Activated naive CD4-positive, alpha-beta T cell treated with anti-CD3 and anti-CD28 coated beads, Interleukin-2, amount 50 U/mL, for 72 hours (primary cell): ENCODE data around the gene FAM131B. TPM values are rescaled to one million over a fixed set of nuclear protein-coding genes. Genes with fewer than 3 reads are reported as not detected.
"Not testable (repeated sequence)": the region's sequence is repeated elsewhere in the genome, so short reads cannot be mapped to it uniquely, and the experiment has no call there.

Experiments
- ATAC-seq, 2 donors: fragments of 150-1000 bp; cut with Tn5 transposase; 2 replicates each; pipeline ENCODE4 v1.10.0; 2021; ENCODE audit warnings: mild to moderate bottlenecking in 2 of 2, moderate library complexity in 2 of 2
- DNase-seq, 2 donors: peaks; one replicate each; pipeline ENCODE4 v3.0.0; 2021 to 2022; ENCODE audit warnings: low spot score in 2 of 2
- H3K27ac Mint-ChIP-seq, 2 donors: one replicate each; pipeline ENCODE4 v1.8.0; 2022; ENCODE audit warnings: mild to moderate bottlenecking in 2 of 2, mixed read lengths in 2 of 2
- H3K36me3 Mint-ChIP-seq, 2 donors: one replicate each; pipeline ENCODE4 v1.8.0; 2022; ENCODE audit warnings: mixed read lengths in 2 of 2
- H3K9me3 Mint-ChIP-seq, 2 donors: one replicate each; pipeline ENCODE4 v1.8.0; 2022; ENCODE audit warnings: mixed read lengths in 2 of 2
- total RNA-seq, 2 donors: library from RNA; stranded (reverse); gene quantifications; one replicate each; pipeline ENCODE4 v1.2.3, GENCODE V29; 2022

The FAM131B gene
- 1 to 10 TPM in 1 of 2 donors, under 1 TPM in 1; 0.77 to 2.1 TPM for total RNA-seq

GRCh38 chr7:143362131-143363015 is at the start of gene FAM131B:
TSS of gene FAM131B (minus strand) at chr7:143362713. CDS start at chr7:143362603, 110 bp downstream.
- DNase-seq (peak in 1 of 2 donors; percentile 31), ATAC-seq (peak; percentile 78)
- peak within 1 kb of the TSS in 1 of 2 donors; percentile 47 for H3K27ac Mint-ChIP-seq
- H3K9me3 Mint-ChIP-seq = no peaks in the 10 kb centered on the region
- peaks cover 0 to 5% of the 10 kb centered on the region in 2 donors for H3K36me3 Mint-ChIP-seq

GRCh38 chr7:143411976-143412708 is 49.6 kb upstream of the FAM131B start:
- H3K27ac Mint-ChIP-seq = peak overlapping the region in 1 of 2 donors; percentile 47
- no peak for DNase-seq
- no peak for ATAC-seq
- H3K36me3 Mint-ChIP-seq = no peaks in the 10 kb centered on the region
- no peaks in the 10 kb centered on the region for H3K9me3 Mint-ChIP-seq

GRCh38 chr7:143410521-143411004 is 48.0 kb upstream of the FAM131B start:
- DNase-seq = no peak
- no peak for ATAC-seq
- Mint-ChIP-seq H3K9me3 (no peaks in the 10 kb centered on the region), H3K36me3 (no peaks in the 10 kb centered on the region), H3K27ac (no peak overlapping the region)

- peak; percentile 67 to 73 for ATAC-seq
- Mint-ChIP-seq H3K9me3 (no peaks in the 10 kb centered on the region), H3K36me3 (no peaks in the 10 kb centered on the region), H3K27ac (peak within 1 kb of the TSS; percentile 47 to 67)
- DNase-seq = no peak
Observed at GRCh38 chr7:143408686-143409561, 46.4 kb upstream of the FAM131B start, which contains the start of gene EPHA1. TSS of gene EPHA1 (minus strand) at chr7:143408856. CDS start at chr7:143408805, 51 bp downstream.

GRCh38 chr7:143408252-143408685 is 45.8 kb upstream of the FAM131B start:
- Mint-ChIP-seq H3K27ac (peak overlapping the region in 1 of 2 donors; percentile 67), H3K36me3 (no peaks in the 10 kb centered on the region), H3K9me3 (no peaks in the 10 kb centered on the region)
- DNase-seq (no peak), ATAC-seq (peak; percentile 26 to 37)

GRCh38 chr7:143407287-143408251 is 45.1 kb upstream of the FAM131B start:
- ATAC-seq = peak; percentile 65 to 67
- peak overlapping the region in 1 of 2 donors; percentile 67 for H3K27ac Mint-ChIP-seq
- no peaks in the 10 kb centered on the region for H3K36me3 Mint-ChIP-seq
- no peak for DNase-seq
- H3K9me3 Mint-ChIP-seq = no peaks in the 10 kb centered on the region

GRCh38 chr7:143406002-143406357 is 43.5 kb upstream of the FAM131B start:
- Mint-ChIP-seq H3K9me3 (no peaks in the 10 kb centered on the region), H3K36me3 (no peaks in the 10 kb centered on the region), H3K27ac (no peak overlapping the region)
- DNase-seq = no peak
- no peak for ATAC-seq

- DNase-seq = no peak
- Mint-ChIP-seq H3K9me3 (no peaks in the 10 kb centered on the region), H3K36me3 (no peaks in the 10 kb centered on the region), H3K27ac (peak overlapping the region in 1 of 2 donors; percentile 77)
- no peak for ATAC-seq
Observed at GRCh38 chr7:143405173-143406001, 42.9 kb upstream of the FAM131B start.

GRCh38 chr7:143402233-143402632 is 39.7 kb upstream of the FAM131B start:
- not testable (repeated sequence) for ATAC-seq, DNase-seq, H3K36me3 Mint-ChIP-seq, H3K9me3 Mint-ChIP-seq
- H3K27ac Mint-ChIP-seq = peak overlapping the region; percentile 21 to 53

GRCh38 chr7:143401265-143401664 is 38.8 kb upstream of the FAM131B start:
- no peak for ATAC-seq
- H3K27ac Mint-ChIP-seq = peak overlapping the region in 1 of 2 donors; percentile 44
- no peaks in the 10 kb centered on the region for H3K36me3 Mint-ChIP-seq
- H3K9me3 Mint-ChIP-seq = no peaks in the 10 kb centered on the region
- no peak for DNase-seq

GRCh38 chr7:143399642-143400041 is 37.1 kb upstream of the FAM131B start:
- DNase-seq (no peak), ATAC-seq (no peak)
- Mint-ChIP-seq H3K27ac (no peak overlapping the region), H3K36me3 (no peaks in the 10 kb centered on the region), H3K9me3 (no peaks in the 10 kb centered on the region)

GRCh38 chr7:143399151-143399550 is 36.6 kb upstream of the FAM131B start:
- no peaks in the 10 kb centered on the region for H3K36me3 Mint-ChIP-seq
- ATAC-seq = peak in 1 of 2 donors; percentile 21
- DNase-seq = no peak
- H3K9me3 Mint-ChIP-seq = no peaks in the 10 kb centered on the region
- H3K27ac Mint-ChIP-seq = peak overlapping the region in 1 of 2 donors; percentile 60

- no peak for ATAC-seq
Observed at GRCh38 chr7:143398616-143399015, 36.1 kb upstream of the FAM131B start.

GRCh38 chr7:143397710-143398530 is 35.4 kb upstream of the FAM131B start:
- H3K36me3 Mint-ChIP-seq = no peaks in the 10 kb centered on the region

More at GRCh38 chr7:143398616-143399015, 36.1 kb upstream of the FAM131B start:
- Mint-ChIP-seq H3K36me3 (no peaks in the 10 kb centered on the region), H3K27ac (no peak overlapping the region), H3K9me3 (no peaks in the 10 kb centered on the region)
- no peak for DNase-seq

More at GRCh38 chr7:143397710-143398530, 35.4 kb upstream of the FAM131B start:
- no peak for DNase-seq
- no peaks in the 10 kb centered on the region for H3K9me3 Mint-ChIP-seq
- ATAC-seq = no peak
- peak overlapping the region; percentile 41 to 72 for H3K27ac Mint-ChIP-seq
